GM12864 (cell line): Measurements from ENCODE around the gene RASL11A.
"Not testable (repeated sequence)": the region's sequence is repeated elsewhere in the genome, so short reads cannot be mapped to it uniquely, and the experiment has no call there.

Experiments
- DNase-seq: peaks from one replicate; pipeline ENCODE4 v3.0.0-alpha.2; 2011; ENCODE audit warnings: low read depth
- H3K4me3 ChIP-seq: 2 replicates; pipeline ENCODE4 v1.5.1; 2011; ENCODE audit warnings: mild to moderate bottlenecking, low read depth, low read length, control low read depth
- TF ChIP-seq, protein P1 (sequence below): IDR thresholded peaks from 2 replicates; pipeline ENCODE4 v1.5.1; 2011; ENCODE audit warnings: low read depth, mild to moderate bottlenecking, moderate library complexity, low read length, control low read depth, inconsistent platforms; ENCODE audit errors: missing control alignments

The RASL11A gene

DNA sequence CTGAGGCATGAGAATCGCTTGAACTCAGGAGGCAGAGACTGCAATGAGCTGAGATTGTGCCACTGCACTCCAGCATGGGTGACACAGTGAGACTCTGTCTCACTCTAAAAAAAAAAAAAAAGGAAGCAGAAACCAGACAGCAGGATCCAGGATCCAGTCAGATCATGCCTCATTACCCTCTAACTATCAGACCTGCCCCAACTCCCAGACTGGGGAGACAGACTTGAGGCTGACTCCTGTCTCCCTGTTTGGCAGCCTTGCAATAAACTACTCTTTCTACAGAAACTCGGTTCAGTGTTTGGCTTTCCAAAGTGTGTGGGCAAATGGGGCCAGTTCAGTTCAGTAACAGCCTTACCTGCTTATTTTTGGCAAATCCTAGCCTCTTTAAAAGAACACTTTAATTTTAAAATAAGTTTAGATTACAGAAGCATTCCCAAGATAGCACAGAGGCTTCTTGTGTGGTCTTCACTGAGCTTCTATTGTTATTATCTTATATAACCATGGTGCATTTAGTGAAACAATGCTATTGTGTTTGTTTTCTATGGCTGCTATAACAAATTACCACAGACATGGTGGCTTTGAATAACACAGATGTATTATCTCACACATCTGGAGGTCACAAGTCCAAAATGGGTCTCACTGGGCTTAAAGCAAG lies 18.5 kb downstream of the RASL11A start:
- no peak overlapping the region for H3K4me3 ChIP-seq
- no peak for DNase-seq
- TF ChIP-seq, protein P1, sequence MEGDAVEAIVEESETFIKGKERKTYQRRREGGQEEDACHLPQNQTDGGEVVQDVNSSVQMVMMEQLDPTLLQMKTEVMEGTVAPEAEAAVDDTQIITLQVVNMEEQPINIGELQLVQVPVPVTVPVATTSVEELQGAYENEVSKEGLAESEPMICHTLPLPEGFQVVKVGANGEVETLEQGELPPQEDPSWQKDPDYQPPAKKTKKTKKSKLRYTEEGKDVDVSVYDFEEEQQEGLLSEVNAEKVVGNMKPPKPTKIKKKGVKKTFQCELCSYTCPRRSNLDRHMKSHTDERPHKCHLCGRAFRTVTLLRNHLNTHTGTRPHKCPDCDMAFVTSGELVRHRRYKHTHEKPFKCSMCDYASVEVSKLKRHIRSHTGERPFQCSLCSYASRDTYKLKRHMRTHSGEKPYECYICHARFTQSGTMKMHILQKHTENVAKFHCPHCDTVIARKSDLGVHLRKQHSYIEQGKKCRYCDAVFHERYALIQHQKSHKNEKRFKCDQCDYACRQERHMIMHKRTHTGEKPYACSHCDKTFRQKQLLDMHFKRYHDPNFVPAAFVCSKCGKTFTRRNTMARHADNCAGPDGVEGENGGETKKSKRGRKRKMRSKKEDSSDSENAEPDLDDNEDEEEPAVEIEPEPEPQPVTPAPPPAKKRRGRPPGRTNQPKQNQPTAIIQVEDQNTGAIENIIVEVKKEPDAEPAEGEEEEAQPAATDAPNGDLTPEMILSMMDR, result no peak

DNA sequence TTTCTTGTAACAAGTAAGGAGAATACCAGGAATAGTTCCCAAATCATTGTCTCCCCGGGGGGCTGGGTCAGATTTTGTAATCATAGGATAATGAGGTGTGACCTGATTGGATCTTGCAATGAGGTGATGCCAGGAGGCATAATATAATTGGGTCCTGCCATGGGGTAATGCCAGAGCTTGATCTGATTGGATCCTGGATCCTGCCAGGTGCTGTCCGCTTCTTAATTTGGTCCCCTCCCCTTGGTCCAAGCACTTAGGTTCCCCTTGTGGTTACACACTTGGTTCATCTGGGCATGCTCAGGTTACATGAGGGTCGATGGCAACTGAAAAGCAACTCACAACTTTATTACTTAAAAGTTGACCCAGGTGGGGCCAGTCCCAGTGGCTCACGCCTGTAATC lies 20.1 kb downstream of the RASL11A start:
- no peak overlapping the region for H3K4me3 ChIP-seq
- TF ChIP-seq, protein P1, result no peak
- DNase-seq, result no peak

DNA sequence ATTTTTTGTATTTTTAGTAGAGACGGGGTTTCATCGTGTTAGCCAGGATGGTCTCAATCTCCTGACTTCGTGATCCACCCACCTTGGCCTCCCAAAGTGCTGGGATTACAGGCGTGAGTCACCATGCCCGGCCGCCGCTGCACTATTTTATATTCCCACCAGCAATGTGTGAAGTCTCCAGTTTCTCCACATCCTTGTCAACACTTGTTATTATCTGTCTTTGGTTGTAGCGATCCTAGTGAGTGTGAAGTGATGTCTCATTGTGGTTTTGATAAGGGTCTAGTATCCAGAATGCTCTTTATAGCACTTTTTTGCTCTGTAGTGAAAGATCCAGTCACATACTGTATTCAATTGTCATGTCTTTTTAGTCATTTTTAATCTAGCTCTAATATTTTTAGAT lies 21.3 kb downstream of the RASL11A start:
- H3K4me3 ChIP-seq, DNase-seq: not testable (repeated sequence)

DNA sequence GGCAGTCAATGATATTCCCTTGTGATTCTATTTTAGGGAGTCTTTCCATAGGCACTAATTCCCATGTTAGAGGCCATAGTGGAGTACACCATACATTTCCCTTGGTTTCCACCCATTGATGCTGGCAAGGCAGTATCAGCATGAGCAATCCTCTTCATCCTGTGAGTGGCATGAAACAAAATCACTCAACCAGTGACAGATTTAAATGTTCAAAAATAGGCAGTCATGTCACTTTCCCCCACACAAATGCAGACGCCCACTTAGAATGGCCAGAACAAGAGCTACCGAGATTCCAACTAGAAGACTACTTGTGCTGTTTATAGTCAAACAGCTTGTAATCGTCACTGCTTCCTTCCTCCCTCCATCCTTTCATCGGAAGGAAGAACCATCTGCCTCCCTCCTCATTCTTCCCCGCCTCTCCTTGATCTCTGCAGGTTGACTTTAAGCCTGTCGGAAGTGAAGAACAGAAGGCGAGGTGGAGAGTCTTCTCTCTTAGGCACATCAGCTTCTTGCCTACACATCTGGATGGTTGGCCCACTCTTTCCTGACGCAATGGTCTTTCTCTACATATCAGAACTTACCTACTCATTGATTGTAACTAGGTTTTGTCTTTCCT lies 22.6 kb downstream of the RASL11A start:
- no peak for DNase-seq
- H3K4me3 ChIP-seq, result no peak overlapping the region
- TF ChIP-seq, protein P1, result no peak

DNA sequence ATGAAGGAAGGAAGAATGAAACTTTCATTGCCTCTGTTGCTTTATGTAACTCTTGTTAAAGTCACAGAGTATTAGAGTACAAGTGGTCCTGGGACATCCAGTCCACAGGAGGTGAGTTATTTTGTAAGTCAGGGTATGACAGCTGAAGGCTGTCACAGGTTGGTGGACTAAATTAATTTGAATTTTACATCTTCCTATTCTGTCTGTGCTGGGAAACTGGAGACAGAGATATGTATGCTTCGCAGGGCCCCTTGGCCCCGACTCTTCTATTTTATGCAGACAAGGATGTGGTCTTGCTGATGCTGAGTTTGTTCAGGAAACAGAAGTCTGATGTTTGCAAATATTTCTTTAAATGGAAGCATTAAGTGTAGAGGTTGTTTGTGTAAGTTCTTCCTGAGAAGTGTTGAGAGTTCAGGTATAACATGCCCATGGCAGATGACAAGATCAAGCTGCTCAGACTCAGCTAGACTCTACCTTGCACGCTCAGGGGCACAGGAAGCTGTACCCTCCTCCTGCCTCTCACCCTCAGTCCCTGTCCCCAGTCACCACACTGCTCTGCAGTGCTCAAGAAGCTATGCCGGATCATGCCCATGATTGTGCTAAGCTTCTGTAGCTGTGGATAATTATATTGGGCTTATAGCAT lies 23.4 kb downstream of the RASL11A start:
- no peak overlapping the region for H3K4me3 ChIP-seq
- DNase-seq, result no peak
- TF ChIP-seq, protein P1, result no peak

DNA sequence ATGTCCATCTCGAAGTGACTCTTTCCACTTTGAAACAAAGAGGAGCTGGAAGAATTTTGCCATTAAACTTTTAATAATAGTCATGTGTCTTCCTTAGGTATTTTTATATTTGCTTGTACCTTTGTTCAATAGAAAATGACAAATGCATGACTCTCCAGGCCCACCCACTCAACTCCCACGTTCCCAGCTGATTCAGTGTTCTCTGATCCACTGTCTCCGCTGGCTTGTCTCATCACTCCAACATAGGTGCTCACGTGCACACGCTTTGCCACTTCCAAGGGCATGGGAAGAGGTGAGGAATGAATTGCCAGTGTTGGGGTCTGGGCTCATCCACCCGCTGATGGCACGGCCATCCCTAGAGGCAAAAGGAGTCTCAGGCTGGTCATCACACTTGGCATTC lies 24.5 kb downstream of the RASL11A start:
- H3K4me3 ChIP-seq, result no peak overlapping the region
- DNase-seq, result no peak
- TF ChIP-seq, protein P1, result no peak

DNA sequence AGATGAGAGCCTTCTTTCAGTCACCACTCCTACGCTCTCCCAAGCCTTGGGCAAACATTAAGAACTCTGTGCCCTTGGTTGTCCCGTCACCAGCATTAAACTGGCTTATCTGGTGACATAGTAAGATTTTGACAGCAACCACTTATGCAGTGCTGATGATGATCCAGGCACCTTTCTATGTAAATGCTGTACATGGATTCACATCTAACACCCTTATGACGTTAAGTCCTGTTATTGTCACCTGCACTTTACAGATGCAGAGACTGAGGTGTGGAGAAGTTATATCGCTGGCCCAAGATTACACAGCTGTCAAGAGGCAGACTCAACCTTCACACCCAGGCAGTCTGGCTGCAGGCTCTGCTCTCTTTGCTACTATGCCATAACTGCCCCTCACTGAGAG lies 25.0 kb downstream of the RASL11A start:
- no peak for DNase-seq
- no peak overlapping the region for H3K4me3 ChIP-seq
- TF ChIP-seq, protein P1, result no peak
